Sigmoid colon (tissue), 7 donors: ENCODE data around the gene SMIM43. TPM values are rescaled to one million over a fixed set of nuclear protein-coding genes. Genes with fewer than 3 reads are reported as not detected.

ENCODE experiments used
- DNase-seq: peaks from one replicate; pipeline ENCODE4 v3.0.0-alpha.2; 2019
- H3K27ac ChIP-seq, 4 donors: fragments of 200-600 bp; sonication (generic); one replicate each; pipeline ENCODE4 v1.5.1; 2016 to 2019; ENCODE audit warnings: mild to moderate bottlenecking in 1 of 4
- H3K27me3 ChIP-seq, 3 donors: fragments of 200-600 bp; sonication (generic); one replicate each; pipeline ENCODE4 v1.5.1; 2019; ENCODE audit warnings: mild to moderate bottlenecking in 1 of 3
- H3K36me3 ChIP-seq, 4 donors: fragments of 200-600 bp; sonication (generic); one replicate each; pipeline ENCODE4 v1.5.1; 2016 to 2019
- H3K4me1 ChIP-seq, 4 donors: fragments of 200-600 bp; sonication (generic); one replicate each; pipeline ENCODE4 v1.5.1; 2017 to 2019
- H3K4me3 ChIP-seq, 4 donors: fragments of 200-600 bp; sonication (generic); one replicate each; pipeline ENCODE4 v1.5.1; 2017 to 2019; ENCODE audit warnings: mild to moderate bottlenecking in 2 of 4, moderate library complexity in 1 of 4
- H3K9me3 ChIP-seq, 4 donors: fragments of 200-600 bp in 3 of 4; sonication (generic) in 3 of 4; one replicate each; pipeline versions ENCODE4 v1.5.1 to v1.6.1; 2013 to 2019
- CTCF ChIP-seq, 4 experiments: fragments of 450-650 bp in 3 of 4; fragments of 200-600 bp in 1 of 4; IDR thresholded peaks; one replicate each; pipeline ENCODE4 v1.5.1; 2016 to 2019; ENCODE audit warnings: antibody characterized with exemption in 4 of 4, mild to moderate bottlenecking in 3 of 4, moderate library complexity in 2 of 4
- EP300 ChIP-seq, 4 donors: sonication (generic); formaldehyde crosslinking; IDR thresholded peaks; one replicate each; pipeline ENCODE4 v1.6.1; 2017; ENCODE audit warnings: antibody characterized with exemption in 4 of 4
- POLR2A ChIP-seq, 2 donors: fragments of 450-650 bp; IDR thresholded peaks; one replicate each; pipeline ENCODE4 v1.6.1; 2016; ENCODE audit warnings: antibody characterized with exemption in 2 of 2, mild to moderate bottlenecking in 2 of 2, moderate library complexity in 2 of 2
- POLR2AphosphoS5 ChIP-seq, 4 donors: sonication (generic); formaldehyde crosslinking; IDR thresholded peaks; one replicate each; pipeline ENCODE4 v1.6.1; 2017; ENCODE audit warnings: antibody characterized with exemption in 4 of 4
- WGBS, 2 donors: extraction: QIAGEN DNeasy Blood & Tissue Kit; methylation state at CpG; one replicate each; pipeline ENCODE4 v1.1.7; 2013; 5-methylcytosine and 5-hydroxymethylcytosine counted together
- intact Hi-C: fragments of 100-400 bp; cut with DNase I; formaldehyde crosslinking; loops from one replicate; pipeline ENCODE4 v1.15.1; 2023
- polyA plus RNA-seq, 3 donors: library from polyadenylated mRNA; stranded (reverse); fragments of 200-250 nt; gene quantifications; one replicate each; pipeline ENCODE4 v1.2.3, GENCODE V29; 2013
- total RNA-seq, 4 donors: library from RNA; depleted of rRNA; stranded (reverse); fragments of >200 nt; gene quantifications; one replicate each; pipeline ENCODE4 v1.1.0, GENCODE V29; 2016
- donor health status: healthy with polysubstance abuse.
- donor health status: Bipolar disorder and iron deficiency.
- donor health status: healthy.

The SMIM43 gene
- total and polyA plus RNA-seq, 7 donors = 0.44 to 1.1 (median 0.60) TPM; not detected in 3

- no peaks in the 10 kb centered on the region for H3K27me3 ChIP-seq
- H3K27ac ChIP-seq = peak overlapping the region; percentile 19 to 52 (median 27)
- peaks cover 0 to 7% (median 0%) of the 10 kb centered on the region in 4 donors for H3K4me1 ChIP-seq
- 75 to 82% methylated on average over 4 of the region's 4 CpGs for WGBS, 2 donors
- no peaks in the 10 kb centered on the region for H3K9me3 ChIP-seq
- DNase-seq = peak; percentile 68
- TF ChIP-seq POLR2AphosphoS5 (IDR thresholded peaks at IDR 0.05) (no peak), CTCF (IDR thresholded peaks at IDR 0.05) (no peak), POLR2A (IDR thresholded peaks at IDR 0.05) (no peak), EP300 (IDR thresholded peaks at IDR 0.05) (no peak)
- H3K4me3 ChIP-seq = no peak overlapping the region
- H3K36me3 ChIP-seq = no peaks in the 10 kb centered on the region
- intact Hi-C loops = no loop called here
These were observed 20.5 kb upstream of the SMIM43 start for GRCh38 chr4:121785479-121785878.

GRCh38 chr4:121784975-121785374 lies 20.0 kb upstream of the SMIM43 start:
- Histone ChIP-seq H3K9me3 (no peaks in the 10 kb centered on the region), H3K27me3 (no peaks in the 10 kb centered on the region), H3K4me1 (peaks cover 0 to 7% (median 0%) of the 10 kb centered on the region in 4 donors), H3K36me3 (no peaks in the 10 kb centered on the region), H3K4me3 (no peak overlapping the region), H3K27ac (peak overlapping the region in 3 of 4 donors; percentile 2 to 52 (median 32))
- peak; percentile 67 for DNase-seq
- 60 to 63% methylated on average over 2 of the region's 2 CpGs for WGBS, 2 donors
- TF ChIP-seq POLR2AphosphoS5 (IDR thresholded peaks at IDR 0.05) = peak in 2 of 4 donors; percentile 6 to 32
- TF ChIP-seq CTCF (IDR thresholded peaks at IDR 0.05) = no peak
- TF ChIP-seq EP300 (IDR thresholded peaks at IDR 0.05) = no peak
- no peak for TF ChIP-seq POLR2A (IDR thresholded peaks at IDR 0.05)
- intact Hi-C loops = no loop called here

- intact Hi-C loops = no loop called here
- TF ChIP-seq CTCF (IDR thresholded peaks at IDR 0.05) (no peak), POLR2AphosphoS5 (IDR thresholded peaks at IDR 0.05) (no peak), POLR2A (IDR thresholded peaks at IDR 0.05) (no peak), EP300 (IDR thresholded peaks at IDR 0.05) (no peak)
- DNase-seq = no peak
- no peaks in the 10 kb centered on the region for H3K27me3 ChIP-seq
- H3K4me1 ChIP-seq = peaks cover 0 to 7% (median 0%) of the 10 kb centered on the region in 4 donors
- no peaks in the 10 kb centered on the region for H3K36me3 ChIP-seq
- 54 to 94% methylated on average over 1 of the region's 1 CpG for WGBS, 2 donors
- H3K27ac ChIP-seq = peak overlapping the region in 1 of 4 donors; percentile 24
- H3K4me3 ChIP-seq = no peak overlapping the region
- no peaks in the 10 kb centered on the region for H3K9me3 ChIP-seq
These were observed 19.4 kb upstream of the SMIM43 start for GRCh38 chr4:121784401-121784800.

- intact Hi-C loops = no loop called here
- Histone ChIP-seq H3K4me1 (peaks cover 0 to 7% (median 0%) of the 10 kb centered on the region in 4 donors), H3K27ac (no peak overlapping the region)
These were observed 18.2 kb upstream of the SMIM43 start for GRCh38 chr4:121783210-121783609.

More at GRCh38 chr4:121783210-121783609, 18.2 kb upstream of the SMIM43 start:
- Histone ChIP-seq H3K9me3 (no peaks in the 10 kb centered on the region), H3K4me3 (no peak overlapping the region), H3K36me3 (no peaks in the 10 kb centered on the region), H3K27me3 (no peaks in the 10 kb centered on the region)
- TF ChIP-seq CTCF (IDR thresholded peaks at IDR 0.05) = no peak
- TF ChIP-seq POLR2A (IDR thresholded peaks at IDR 0.05) = no peak
- TF ChIP-seq POLR2AphosphoS5 (IDR thresholded peaks at IDR 0.05) = no peak
- no peak for TF ChIP-seq EP300 (IDR thresholded peaks at IDR 0.05)
- 81 to 82% methylated on average over 1 of the region's 1 CpG for WGBS, 2 donors
- DNase-seq = no peak
